ENCODE data around the gene RHOD. TPM values are rescaled to one million over a fixed set of nuclear protein-coding genes. Genes with fewer than 3 reads are reported as not detected.
A peak's percentile ranks its signal among the peaks of the same experiment; 100 is the strongest.

Gene RHOD
- polyA plus RNA-seq, 4 donors, result 6.2 to 11.3 (median 9.3) TPM

GRCh38 chr11:67031791-67032561 lies 24.7 kb upstream of the RHOD start:
- no peak for DNase-seq (ENCODE audit: low read depth in 4 of 4, low spot score in 3 of 4)

- no peak for DNase-seq (ENCODE audit: low read depth in 4 of 4, low spot score in 3 of 4)
Measured at GRCh38 chr11:67032830-67033551, 23.7 kb upstream of the RHOD start.

- DNase-seq (ENCODE audit: low read depth in 4 of 4, low spot score in 3 of 4), result no peak
Measured at GRCh38 chr11:67033661-67034166, 22.9 kb upstream of the RHOD start.

GRCh38 chr11:67034350-67034749 lies 22.3 kb upstream of the RHOD start:
- no peak for DNase-seq (ENCODE audit: low read depth in 4 of 4, low spot score in 3 of 4)

- no peak for DNase-seq (ENCODE audit: low read depth in 4 of 4, low spot score in 3 of 4)
Measured at GRCh38 chr11:67040147-67040546, 16.5 kb upstream of the RHOD start.

- DNase-seq (ENCODE audit: low read depth in 4 of 4, low spot score in 3 of 4), result no peak
Measured at GRCh38 chr11:67041602-67042001, 15.0 kb upstream of the RHOD start.

GRCh38 chr11:67043572-67044349 lies 12.9 kb upstream of the RHOD start:
- DNase-seq (ENCODE audit: low read depth in 4 of 4, low spot score in 3 of 4), result no peak

- no peak for DNase-seq (ENCODE audit: low read depth in 4 of 4, low spot score in 3 of 4)
Measured at GRCh38 chr11:67044496-67044895, 12.2 kb upstream of the RHOD start.

GRCh38 chr11:67045314-67045713 lies 11.3 kb upstream of the RHOD start:
- DNase-seq (ENCODE audit: low read depth in 4 of 4, low spot score in 3 of 4), result no peak

- DNase-seq (ENCODE audit: low read depth in 4 of 4, low spot score in 3 of 4), result no peak
Measured at GRCh38 chr11:67048515-67049130, 8.0 kb upstream of the RHOD start.

GRCh38 chr11:67050139-67050538 lies 6.5 kb upstream of the RHOD start:
- no peak for DNase-seq (ENCODE audit: low read depth in 4 of 4, low spot score in 3 of 4)

- no peak for DNase-seq (ENCODE audit: low read depth in 4 of 4, low spot score in 3 of 4)
Measured at GRCh38 chr11:67051180-67051893, 5.3 kb upstream of the RHOD start.

GRCh38 chr11:67051945-67052488 lies 4.6 kb upstream of the RHOD start:
- no peak for DNase-seq (ENCODE audit: low read depth in 4 of 4, low spot score in 3 of 4)

- DNase-seq (ENCODE audit: low read depth in 4 of 4, low spot score in 3 of 4), result no peak
Measured at GRCh38 chr11:67052891-67053290, 3.8 kb upstream of the RHOD start.

- no peak for DNase-seq (ENCODE audit: low read depth in 4 of 4, low spot score in 3 of 4)
Measured at GRCh38 chr11:67053896-67054329, 2.7 kb upstream of the RHOD start.

- no peak for DNase-seq (ENCODE audit: low read depth in 4 of 4, low spot score in 3 of 4)
Measured at GRCh38 chr11:67054346-67054835, 2.3 kb upstream of the RHOD start.

- DNase-seq (ENCODE audit: low read depth in 4 of 4, low spot score in 3 of 4), result no peak
Measured at GRCh38 chr11:67054836-67055523, 1.7 kb upstream of the RHOD start.

GRCh38 chr11:67055812-67056211 lies 835 bp upstream of the RHOD start:
- peak in 2 of 4 donors; percentile 33 to 47 for DNase-seq (ENCODE audit: low read depth in 4 of 4, low spot score in 3 of 4)

GRCh38 chr11:67057205-67057672 lies 592 bp downstream of the RHOD start:
- no peak for DNase-seq (ENCODE audit: low read depth in 4 of 4, low spot score in 3 of 4)
